Stimulated activated CD4-positive, alpha-beta T cell treated with anti-CD3 and anti-CD28 coated beads, Interleukin-12 subunit alpha, Interleukin-12 subunit beta, amount 100 ng/mL, for 48 hours (primary cell): Measurements from ENCODE around the gene TATDN3.
"Not testable (repeated sequence)": the region's sequence is repeated elsewhere in the genome, so short reads cannot be mapped to it uniquely, and the experiment has no call there.

ENCODE experiments used
- DNase-seq, 3 donors: peaks; one replicate each; pipeline ENCODE4 v3.0.0-alpha.2; 2020; ENCODE audit warnings: low read depth in 2 of 3, low spot score in 1 of 3

Gene TATDN3

DNA sequence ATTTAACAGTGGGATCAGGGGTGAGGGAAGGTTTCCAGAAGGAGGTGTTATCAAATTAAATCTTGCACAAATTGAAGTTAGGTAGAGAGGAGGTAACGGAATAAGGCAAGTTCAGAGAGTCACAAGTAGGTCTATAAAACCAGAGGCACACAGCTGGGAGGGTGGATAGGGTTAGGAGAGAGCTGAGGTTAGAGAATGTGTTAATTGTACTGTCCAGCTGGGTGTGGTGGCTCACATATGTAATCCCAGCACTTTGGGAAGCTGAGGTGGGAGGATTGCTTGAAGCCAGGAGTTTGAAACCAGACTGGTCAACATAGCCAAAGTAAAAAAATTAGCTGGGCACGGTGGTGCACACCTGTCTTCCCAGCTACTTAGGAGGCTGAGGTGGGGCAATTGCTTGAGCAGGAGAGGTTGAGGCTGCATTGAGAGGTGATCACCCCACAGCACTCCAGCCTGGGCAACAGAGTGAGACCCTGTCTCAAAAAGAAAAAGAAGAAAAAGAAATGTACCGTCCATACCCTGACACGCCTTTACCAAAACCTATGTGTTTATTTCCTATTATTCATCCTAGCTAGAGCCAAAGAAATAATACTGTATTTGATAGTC, 35.6 kb downstream of the TATDN3 start:
- no peak for DNase-seq

DNA sequence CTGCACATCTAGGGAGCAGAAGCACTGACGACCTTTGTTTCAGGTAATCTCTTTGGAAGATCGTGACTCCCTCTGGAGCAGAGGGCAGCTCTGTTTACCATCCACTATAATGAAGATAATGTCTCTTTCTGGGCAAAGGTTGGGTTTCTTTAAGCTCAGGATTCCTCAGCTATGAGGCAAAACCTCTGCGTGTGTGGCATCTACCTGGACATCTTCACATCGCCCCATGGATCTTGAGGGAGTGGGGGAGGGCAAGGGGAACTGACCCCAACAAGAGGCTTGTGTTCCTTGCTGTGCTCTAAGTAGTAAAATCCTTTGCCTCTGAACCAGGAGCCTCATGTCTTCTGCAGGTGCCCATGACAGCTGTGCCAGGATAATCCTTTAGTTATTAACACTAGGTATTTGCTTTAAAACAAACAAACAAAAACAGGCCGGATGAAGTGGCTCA, 36.2 kb downstream of the TATDN3 start:
- no peak for DNase-seq

- no peak for DNase-seq
Observed at GRCh38 chr1:212828395-212828794, 36.7 kb downstream of the TATDN3 start.

- DNase-seq: peak in 1 of 3 donors; percentile 2
Observed at GRCh38 chr1:212833211-212834207, 41.8 kb downstream of the TATDN3 start.

DNA sequence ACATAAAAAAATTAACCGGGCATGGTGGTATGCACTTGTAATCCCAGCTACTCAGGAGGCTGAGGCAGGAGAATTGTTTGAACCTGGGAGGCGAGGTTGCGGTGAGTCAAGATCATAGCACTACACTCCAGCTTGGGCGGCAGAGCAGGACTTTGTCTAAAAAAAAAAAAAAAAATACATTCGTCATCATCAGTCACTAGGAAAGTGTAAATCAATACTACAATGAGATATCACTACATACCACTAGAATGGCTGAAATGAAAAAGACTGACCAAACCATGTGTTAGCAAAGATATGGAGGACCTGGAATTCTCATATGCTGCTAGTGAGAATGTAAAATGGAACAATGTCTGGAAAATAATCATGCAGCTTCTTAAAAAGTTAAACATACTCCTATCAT, 46.5 kb downstream of the TATDN3 start:
- no peak for DNase-seq

GRCh38 chr1:212844521-212844920, 52.8 kb downstream of the TATDN3 start:
- DNase-seq: not testable (repeated sequence)

DNA sequence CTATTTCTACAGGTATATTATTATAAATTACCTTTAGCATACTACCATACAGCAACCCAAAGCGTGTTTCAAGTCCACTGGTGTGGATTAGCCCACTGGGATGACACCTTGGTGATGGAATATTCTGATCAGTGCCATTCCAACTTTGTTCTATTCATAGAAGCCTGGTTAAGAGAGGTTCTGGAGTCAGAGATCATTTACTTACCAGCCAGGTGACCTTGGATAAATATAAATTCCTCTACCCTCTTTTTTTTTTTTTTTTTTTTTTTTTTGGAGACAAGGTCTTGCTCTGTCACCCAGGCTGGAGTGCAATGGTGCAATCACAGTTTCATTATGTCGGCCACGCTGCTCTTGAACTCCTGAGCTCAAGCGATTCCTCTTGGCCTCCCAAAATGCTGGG, 55.9 kb downstream of the TATDN3 start, which contains the start of gene SPATA45:
Gene SPATA45, minus strand, starts transcription at position 101 of the 400 bp plus-strand sequence. CDS start 11,500 bp downstream, outside the sequence.
- no peak for DNase-seq

DNA sequence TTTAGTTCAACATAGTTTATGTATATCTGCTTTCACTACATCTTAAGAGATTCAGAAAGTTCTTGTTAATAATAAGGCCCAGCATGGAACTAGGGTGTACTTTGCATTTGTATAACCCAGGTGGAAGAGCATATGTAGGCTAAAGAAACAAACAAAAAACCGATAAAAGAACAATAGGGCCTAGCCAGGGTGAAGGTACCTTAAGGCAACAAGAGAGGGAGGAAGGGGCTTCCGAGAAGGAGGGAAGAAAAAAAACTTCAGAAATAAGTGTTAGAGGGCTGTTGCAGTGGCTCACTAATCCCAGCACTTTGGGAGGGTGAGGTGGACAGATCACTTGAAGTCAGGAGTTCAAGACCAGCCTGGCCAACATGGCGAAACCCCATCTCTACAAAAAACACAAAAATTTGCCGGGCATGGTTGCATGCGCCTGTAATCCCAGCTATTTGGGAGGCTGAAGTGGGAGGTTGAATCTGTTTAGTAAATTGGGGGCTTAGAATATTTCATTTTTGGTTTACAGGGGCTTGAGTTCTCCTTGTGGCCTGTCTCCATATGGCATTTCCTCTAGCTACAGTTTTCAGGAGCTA, 60.5 kb downstream of the TATDN3 start:
- no peak for DNase-seq

GRCh38 chr1:212853658-212854057, 62.0 kb downstream of the TATDN3 start:
- no peak for DNase-seq

DNA sequence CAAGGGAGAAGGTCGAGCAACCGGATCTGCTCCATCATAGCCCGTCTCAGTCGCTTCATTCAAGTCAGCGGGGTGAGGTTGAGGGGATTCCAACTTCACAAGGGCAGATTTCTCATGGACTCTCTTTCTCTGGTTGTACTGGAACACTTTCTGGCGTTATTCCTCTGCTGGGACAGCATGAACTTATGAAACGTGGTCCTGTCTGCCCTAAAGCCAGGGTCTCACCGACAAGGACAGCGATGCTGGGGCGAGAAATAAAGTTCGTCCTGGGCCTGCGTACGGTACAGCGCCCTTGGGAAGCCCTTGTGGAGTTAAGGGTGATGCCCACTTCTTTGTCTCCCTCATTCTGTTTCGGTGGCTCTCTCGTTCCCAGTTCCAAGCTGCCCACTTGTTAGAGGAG, 65.1 kb downstream of the TATDN3 start:
- DNase-seq: no peak

GRCh38 chr1:212857992-212858460, 66.3 kb downstream of the TATDN3 start, which contains the start of gene FLVCR1:
Gene FLVCR1, plus strand, starts transcription at chr1:212858275. Its CDS starts 178 bp downstream, at chr1:212858453.
- DNase-seq: peak; percentile 88 to 94 (median 92)

DNA sequence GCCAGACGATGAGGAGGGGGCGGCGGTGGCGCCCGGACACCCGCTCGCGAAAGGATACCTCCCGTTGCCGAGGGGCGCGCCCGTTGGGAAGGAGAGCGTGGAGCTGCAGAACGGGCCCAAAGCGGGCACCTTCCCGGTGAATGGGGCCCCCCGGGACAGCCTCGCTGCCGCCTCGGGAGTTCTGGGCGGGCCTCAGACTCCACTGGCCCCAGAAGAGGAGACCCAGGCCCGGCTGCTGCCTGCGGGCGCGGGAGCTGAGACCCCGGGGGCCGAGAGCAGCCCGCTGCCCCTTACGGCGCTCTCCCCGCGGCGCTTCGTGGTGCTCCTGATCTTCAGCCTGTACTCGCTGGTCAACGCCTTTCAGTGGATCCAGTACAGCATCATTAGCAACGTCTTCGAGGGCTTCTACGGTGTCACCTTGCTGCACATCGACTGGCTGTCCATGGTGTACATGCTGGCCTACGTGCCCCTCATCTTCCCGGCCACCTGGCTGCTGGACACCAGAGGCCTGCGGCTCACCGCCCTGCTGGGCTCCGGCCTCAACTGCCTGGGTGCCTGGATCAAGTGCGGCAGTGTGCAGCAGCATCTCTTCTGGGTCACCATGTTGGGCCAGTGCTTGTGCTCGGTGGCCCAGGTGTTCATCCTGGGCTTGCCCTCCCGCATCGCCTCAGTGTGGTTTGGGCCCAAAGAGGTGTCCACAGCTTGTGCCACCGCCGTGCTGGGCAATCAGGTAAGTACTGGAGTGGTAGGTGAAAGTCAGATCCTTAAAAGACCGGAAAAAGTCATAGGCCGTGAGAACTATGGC, 67.0 kb downstream of the TATDN3 start:
- DNase-seq: peak in 1 of 3 donors; percentile 5

DNA sequence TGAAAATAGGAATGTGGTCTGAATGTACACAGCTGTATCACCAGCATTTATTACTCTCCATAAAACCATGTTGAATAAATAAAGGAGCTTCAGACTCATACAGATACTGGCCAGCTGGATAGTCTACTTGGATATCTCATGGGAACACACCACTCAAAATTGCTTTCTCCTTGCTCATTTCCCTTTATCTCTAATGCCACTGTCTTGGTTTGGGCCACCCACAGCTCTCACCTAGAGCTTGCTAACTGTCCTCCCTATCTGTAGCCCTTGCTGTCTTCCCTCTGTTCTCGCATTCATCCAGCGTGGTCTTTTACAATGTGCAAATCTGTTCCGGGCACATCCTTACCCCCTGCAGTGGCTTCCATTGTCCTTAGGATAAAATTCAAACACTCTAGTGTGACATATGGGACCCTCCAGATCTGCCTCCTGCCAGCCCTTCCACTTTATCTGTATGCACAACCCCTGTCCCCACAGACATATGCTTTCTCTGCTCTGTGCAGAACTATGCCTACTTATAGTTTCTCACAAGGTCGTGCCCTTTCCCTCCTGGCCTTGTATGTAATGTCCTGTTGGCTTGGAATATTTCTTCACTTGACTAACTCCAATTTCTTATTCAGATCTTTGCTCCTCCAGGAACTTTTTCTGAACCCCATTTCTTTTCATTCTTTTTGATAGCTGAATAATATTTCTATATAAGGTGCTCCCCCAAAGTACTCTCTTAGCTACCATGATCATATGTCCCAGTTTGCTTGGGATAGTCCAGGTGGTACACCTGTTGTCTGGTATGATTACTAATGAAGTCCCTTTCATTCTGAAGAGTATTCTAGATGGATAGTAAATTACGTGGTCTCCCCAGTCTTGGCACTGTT, 69.3 kb downstream of the TATDN3 start:
- no peak for DNase-seq

- no peak for DNase-seq
Observed at GRCh38 chr1:212862111-212862690, 70.5 kb downstream of the TATDN3 start.

DNA sequence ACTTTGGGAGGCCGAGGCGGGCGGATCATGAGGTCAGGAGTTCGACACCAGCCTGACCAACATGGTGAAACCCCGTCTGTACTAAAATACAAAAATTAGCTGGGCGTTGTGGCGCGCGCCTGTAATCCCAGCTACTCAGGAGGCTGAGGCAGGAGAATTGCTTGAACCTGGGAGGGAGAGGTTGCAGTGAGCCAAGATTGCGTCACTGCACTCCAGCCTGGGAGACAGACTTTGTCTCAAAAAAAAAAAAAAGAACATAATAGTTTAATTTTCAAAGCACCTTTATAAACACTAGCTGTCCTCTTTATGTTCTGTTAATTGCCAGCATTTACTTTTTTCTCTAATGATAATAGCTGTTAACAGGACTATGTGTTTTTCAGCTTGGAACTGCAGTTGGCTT, 71.7 kb downstream of the TATDN3 start:
- DNase-seq: not testable (repeated sequence)

DNA sequence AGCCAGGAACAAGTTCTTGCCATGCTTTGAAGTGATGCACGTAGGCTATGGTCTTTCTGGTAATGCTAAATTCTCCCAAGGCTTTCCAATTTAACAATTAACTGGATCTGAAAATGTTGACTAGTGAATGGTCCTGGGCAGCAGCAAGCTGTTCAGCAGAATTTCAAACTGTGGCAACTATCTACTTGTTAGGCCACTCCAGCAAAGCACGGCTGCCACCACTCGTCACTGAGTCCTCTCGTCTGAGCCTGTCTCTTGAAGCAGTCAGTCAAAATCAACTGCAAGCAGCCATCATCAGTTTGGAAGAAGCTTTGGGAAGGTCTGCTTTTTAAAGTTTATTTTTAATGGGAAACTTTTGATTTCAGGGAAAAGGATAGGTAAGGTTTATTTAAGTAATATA, 72.5 kb downstream of the TATDN3 start:
- DNase-seq: no peak
